GM21528 (cell line): ENCODE measurements around the gene ARFGAP2.

Experiments
- ATAC-seq: cut with Tn5 transposase; IDR thresholded peaks from one replicate; pipeline ENCODE4 v1.9.1; 2021; ENCODE audit warnings: mild to moderate bottlenecking, moderate library complexity; ENCODE audit not compliant: unreplicated experiment, low FRiP score

The ARFGAP2 gene

GRCh38 chr11:47172740-47173336, 3.8 kb downstream of the ARFGAP2 start:
- no peak for ATAC-seq

- no peak for ATAC-seq
These were observed 4.8 kb downstream of the ARFGAP2 start for GRCh38 chr11:47171856-47172255.

- no peak for ATAC-seq
These were observed 5.4 kb downstream of the ARFGAP2 start for GRCh38 chr11:47171061-47171838.

- no peak for ATAC-seq
These were observed 10.3 kb downstream of the ARFGAP2 start for GRCh38 chr11:47166368-47166767.

GRCh38 chr11:47165253-47165840, 11.3 kb downstream of the ARFGAP2 start:
- no peak for ATAC-seq

DNA sequence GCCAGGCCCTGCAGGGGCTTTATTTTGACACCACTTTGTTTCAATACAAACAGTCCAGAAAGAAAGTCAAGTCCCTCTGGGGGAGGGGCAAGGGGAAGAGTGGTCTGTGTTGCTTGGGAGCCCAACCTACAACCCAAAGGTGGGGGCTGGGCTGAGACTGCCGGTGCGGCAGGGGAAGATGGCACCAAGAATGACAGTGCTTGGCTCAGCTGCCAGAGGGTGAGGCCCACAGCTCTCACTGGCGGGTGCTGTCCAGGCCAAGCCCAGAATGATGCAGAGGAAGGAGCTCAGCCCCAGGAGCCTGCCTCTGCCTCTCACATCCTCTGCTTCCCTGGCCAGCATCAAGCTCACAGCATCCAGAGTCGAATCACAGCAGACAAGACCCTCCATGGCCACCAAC, 12.4 kb downstream of the ARFGAP2 start:
- ATAC-seq, result no peak

DNA sequence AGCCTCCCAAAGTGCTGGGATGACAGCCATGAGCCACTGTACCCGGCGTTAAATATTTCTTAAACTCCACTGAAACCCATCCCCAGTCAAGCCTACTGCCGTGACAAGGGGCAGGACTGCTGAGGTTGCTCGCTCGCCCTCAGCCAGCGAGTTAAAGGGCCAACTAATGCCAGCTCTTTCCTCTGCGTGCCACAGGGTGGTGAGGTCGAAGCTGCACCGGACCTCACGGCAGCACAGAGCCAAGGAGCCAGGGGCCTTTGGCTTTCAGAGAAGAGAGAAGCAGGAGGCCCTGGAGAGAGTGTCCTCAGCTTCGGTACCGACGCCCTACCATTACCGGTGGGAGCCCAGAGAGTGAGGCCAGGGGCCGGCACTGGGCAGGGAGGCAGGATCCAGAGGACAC, 12.8 kb downstream of the ARFGAP2 start:
- ATAC-seq, result no peak

DNA sequence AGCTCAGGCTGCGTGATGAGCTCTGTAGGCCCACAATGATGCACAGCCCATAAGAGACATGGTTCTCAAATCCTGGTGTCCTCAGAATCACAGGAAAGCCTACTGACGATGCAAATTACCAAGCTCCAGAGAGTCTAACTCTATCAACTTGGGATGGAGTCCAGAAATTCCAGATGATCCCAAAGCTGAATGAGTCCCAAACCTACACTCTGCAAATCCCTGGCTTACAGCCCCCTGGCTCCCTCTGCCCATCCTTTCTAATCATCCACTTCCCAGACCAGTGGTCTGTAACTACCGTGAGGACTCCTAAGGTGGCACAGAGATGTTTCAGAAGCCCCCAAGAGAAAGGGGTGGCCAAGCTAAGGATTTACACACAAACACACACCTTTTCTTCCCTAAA, 13.5 kb downstream of the ARFGAP2 start:
- no peak for ATAC-seq

DNA sequence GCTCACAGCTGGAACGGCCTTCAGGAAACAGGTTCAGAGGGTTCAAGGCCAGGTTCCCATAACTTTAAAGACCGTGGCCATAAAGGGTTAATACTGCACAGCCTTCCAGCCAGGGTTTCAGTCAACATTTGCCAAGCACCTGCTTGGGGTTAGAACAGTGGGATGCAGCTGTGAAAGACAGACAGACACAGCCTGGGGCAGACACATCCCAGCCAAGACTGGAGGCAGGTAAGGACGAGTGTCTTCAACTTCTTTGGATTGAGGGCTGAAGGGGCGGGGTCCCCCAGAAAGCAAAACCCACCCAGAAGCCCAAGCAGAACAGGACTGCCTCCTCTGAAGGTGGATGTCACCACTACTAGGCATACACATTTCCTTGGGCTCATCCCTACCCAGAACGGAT, 14.3 kb downstream of the ARFGAP2 start:
- no peak for ATAC-seq

GRCh38 chr11:47161890-47162289, 14.8 kb downstream of the ARFGAP2 start:
- no peak for ATAC-seq

- ATAC-seq, result no peak
These were observed 15.4 kb downstream of the ARFGAP2 start for GRCh38 chr11:47161134-47161854.

- ATAC-seq, result no peak
These were observed 15.9 kb downstream of the ARFGAP2 start for GRCh38 chr11:47160753-47161133.

DNA sequence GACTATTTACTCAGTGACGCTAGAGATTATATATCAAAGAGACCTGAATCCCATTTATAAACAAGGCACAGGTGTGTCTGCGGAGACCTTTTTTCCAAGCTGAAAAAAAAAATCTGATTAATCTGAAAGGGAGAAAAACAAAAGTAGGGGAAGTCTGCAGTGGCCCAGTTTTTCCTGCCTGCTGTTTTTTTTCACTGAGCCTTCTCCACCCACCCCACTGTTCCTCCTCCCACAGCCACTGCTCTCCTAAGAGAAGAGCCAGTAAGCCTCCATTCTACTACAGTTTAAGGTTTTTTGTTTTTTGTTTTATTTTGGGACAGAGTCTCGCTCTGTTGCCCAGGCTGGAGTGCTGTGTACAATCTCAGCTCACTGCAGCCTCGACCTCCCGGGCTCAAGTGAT, 18.4 kb downstream of the ARFGAP2 start:
- ATAC-seq, result no peak

GRCh38 chr11:47157805-47158204, 18.9 kb downstream of the ARFGAP2 start:
- no peak for ATAC-seq

DNA sequence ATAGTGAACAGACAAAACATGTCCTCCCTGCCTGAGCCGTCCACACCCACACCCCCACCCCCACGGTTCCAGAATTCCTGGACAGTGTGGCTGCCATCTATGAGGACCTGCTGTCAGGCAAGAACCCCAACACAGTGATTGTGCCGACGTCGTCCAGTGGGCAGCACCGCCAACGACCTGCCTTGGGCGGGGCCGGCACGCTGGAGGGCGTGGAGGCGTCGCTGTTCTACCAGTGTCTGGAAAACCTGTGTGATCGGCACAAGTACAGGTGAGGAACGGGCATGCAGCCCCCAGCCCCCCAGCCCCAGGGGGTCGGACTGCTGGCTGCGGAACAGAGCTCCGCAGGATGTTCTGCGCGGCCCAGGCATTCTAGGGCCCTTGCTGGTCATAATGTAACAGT, 19.7 kb downstream of the ARFGAP2 start:
- ATAC-seq, result no peak

DNA sequence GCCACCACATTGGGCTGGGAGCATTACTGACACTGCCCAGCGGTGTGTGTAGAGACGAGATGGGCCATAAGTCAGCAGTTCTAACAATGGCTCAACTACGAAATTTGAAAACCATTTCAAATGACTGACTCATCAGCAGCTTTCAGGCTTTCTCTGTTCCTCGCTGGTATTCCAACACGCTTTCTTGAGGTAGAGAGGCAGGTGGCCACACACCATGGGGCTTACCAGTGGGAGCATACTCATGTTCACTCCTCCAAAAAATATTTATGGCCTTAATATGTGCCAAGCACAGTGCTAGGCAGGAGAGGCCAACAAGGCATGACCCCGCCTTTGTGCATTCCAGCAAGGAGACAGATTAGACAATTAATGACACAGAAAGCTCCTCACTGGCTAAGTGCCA, 20.3 kb downstream of the ARFGAP2 start:
- no peak for ATAC-seq

DNA sequence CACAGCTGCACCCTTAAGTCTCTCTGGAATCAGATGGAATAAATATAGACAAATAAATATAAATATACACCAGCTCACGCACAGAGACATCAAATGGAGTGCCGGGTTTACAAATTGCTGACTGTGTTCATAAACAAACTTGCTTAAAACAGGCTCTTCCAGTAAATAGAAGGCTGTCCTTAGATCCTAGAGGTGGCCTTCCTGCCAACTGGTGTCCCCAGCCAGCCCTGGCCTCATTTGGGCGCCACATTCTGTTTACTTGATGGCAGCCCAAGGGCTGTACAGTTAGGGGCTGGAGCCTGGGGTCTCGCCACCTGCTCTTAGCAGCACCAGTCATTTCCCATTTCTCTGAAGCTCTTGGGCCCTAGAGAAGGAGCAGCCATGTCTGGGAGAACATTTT, 20.8 kb downstream of the ARFGAP2 start:
- ATAC-seq, result no peak

DNA sequence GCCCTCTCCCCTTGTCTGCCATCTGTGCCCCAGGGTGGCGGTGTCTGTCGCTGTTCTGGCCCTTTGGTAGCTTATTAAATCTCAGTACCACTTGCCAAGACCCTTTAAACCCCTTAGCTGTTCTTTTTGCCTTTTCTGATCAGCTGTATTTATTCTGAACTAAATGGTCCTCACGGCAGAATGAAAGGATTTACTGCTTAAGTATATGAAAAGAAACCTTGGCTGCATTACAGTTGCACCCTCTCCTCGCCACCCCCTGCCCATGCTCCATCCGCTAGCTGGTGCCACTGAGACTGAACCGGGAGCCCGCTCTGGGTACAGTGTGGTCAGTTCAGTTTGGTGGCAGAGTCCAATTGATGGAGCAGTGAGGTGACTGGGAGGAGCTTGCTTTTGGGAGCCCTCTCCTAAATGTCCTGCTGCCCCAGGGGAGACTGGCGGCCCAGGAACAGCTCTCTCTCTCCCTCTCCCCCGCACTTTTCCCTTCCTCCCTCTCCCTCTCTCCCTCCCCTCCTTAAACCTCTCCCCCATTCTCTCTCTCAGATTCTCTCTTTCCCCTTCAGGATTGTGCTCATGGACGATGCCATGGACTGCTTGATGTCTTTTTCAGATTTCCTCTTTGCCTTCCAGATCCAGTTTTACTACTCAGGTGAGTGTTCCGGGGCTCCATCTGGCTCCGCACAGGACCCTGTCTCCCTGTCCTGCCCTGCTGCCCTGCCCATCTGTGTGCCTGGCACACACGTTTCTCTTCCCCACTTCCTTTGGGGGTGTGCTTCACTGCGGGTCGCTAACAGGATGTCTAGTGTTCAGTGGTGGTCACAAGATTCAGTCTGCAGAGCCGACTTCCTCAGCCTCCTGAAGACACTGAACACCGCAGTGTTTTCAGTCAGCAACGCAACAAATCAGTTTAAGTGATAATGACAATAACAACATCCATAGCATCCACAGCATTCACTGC, 21.8 kb downstream of the ARFGAP2 start:
- no peak for ATAC-seq

GRCh38 chr11:47152953-47153950, 23.4 kb downstream of the ARFGAP2 start:
- no peak for ATAC-seq
